SIG-M5 treated with dmso at 0.1 percent for 504 hours (cell line): ENCODE measurements around the gene NKAPL.

Experiments
- DNase-seq: peaks from one replicate; lab custom pipeline; 2025; ENCODE audit not compliant: unreplicated experiment; lab: John Stamatoyannopoulos, UW

The NKAPL gene

GRCh38 chr6:28245206-28245941 is 13.7 kb upstream of the NKAPL start:
- no peak for DNase-seq

DNA sequence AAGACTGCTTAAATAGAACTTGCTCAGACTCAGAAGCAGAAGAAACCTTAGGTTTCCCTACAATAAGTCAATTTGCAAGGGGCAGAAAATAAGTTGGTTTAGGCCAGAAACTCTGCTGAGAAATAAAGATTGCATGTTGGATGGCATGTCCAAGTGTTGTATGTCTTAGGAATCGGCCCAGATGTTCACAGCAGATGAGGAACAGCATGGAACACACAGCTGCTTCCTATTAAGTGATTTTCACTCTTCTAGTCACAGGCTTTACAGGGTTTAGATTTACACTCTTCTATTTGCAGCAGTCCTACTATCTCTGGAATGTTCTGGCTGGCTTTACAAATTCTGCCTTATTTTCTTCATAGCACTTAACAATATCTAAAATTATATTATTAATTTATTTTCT is 10.2 kb upstream of the NKAPL start:
- DNase-seq: no peak

GRCh38 chr6:28250747-28251146 is 8.3 kb upstream of the NKAPL start:
- DNase-seq: no peak

- no peak for DNase-seq
These were observed 7.5 kb upstream of the NKAPL start for GRCh38 chr6:28251661-28252008.

DNA sequence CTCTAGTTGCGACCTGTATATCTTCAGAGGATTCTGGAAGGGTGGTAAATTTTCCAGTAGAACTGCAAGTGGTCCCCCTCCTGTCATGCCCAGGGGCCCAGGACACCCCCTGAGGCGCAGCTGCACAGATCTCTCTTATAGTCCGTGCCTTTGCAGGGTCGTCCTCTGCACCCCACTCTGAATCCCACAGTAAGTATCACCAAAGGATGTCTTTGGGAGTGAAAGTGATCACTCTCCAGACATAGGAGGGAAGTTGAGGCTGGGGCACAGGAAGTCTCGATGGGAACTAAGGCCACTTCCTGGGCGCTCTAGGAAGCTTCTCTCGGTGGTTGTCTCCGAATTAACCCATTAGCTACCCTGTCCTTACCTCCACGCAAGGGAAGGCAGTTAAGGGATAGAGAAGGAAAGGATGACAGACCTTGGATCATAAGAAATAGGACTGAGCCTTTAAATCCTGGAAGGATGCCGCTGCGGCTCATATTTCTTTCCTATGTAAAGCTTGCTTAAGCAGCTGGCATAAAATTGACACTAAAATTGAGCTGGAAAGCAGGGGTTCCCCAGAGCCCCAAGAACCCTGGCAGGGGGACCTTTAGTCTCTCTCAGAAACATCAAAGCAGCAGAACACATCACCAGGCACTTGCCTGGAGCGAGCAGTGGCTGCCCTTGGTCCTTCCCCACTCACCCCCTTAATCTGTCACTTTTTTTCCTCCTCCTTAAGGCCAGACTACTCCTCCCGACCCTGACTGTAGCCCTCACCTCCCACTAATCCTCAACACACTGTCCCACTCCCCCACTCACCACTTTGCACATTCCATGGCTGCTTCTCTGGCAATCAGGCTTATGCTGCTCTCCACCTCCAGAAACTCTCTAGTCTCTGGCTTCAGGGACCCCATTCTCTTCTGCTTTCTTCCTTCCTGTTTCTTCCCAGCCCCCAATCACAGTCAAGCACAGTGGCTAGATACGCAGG is 6.8 kb upstream of the NKAPL start, which contains the start of gene ZKSCAN4:
TSS of gene ZKSCAN4 (minus strand) at position 261 of the 967 bp plus-strand sequence. CDS start 289 bp downstream, outside the sequence.
- peak; percentile 86 for DNase-seq

GRCh38 chr6:28254121-28254519 is 5.0 kb upstream of the NKAPL start:
- no peak for DNase-seq

DNA sequence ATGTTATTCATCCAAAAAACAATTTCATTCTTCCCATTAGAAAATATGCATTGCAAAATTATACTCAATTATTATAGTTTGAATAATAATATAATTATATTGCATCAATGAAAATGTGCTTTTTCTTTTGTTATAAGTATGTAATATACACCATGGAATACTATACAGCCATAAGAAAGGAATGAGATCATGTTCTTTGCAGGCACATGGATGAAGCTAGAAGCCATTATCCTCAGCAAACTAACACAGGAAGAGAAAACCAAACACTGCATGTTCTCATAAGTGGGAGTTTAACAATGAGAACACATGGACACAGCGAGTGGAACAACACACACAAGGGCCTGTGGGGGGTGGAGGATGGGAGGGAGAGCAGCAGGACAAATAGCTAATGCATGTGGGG is 2.1 kb upstream of the NKAPL start:
- no peak for DNase-seq

GRCh38 chr6:28263922-28264321 is 4.8 kb downstream of the NKAPL start:
- no peak for DNase-seq

DNA sequence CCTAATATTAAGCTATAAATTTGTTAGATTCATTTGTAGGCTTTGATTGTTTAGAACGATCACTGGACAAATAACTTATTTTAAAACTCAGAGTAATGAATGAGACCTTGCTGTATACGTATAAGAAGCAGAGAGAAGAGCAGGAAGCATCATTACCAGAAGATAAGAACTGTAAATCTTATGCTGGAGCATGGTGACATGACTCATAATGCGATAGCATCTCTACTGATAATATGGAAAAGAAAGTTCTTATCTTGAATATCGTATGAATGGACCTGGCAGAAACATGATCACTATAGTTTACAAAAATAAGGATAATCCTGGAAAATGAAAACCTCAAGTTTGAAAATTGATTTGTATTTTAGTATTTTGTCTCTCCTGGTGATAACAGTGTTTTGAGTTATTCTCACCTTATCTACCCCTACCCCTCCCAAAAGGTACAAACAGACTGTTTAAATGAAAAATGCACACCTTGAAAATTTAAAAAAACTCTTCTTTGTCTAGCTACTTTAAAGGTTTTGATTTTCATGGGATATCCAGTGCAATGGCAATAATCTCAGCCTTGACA is 5.8 kb downstream of the NKAPL start:
- no peak for DNase-seq

GRCh38 chr6:28266563-28266961 is 7.5 kb downstream of the NKAPL start:
- no peak for DNase-seq

DNA sequence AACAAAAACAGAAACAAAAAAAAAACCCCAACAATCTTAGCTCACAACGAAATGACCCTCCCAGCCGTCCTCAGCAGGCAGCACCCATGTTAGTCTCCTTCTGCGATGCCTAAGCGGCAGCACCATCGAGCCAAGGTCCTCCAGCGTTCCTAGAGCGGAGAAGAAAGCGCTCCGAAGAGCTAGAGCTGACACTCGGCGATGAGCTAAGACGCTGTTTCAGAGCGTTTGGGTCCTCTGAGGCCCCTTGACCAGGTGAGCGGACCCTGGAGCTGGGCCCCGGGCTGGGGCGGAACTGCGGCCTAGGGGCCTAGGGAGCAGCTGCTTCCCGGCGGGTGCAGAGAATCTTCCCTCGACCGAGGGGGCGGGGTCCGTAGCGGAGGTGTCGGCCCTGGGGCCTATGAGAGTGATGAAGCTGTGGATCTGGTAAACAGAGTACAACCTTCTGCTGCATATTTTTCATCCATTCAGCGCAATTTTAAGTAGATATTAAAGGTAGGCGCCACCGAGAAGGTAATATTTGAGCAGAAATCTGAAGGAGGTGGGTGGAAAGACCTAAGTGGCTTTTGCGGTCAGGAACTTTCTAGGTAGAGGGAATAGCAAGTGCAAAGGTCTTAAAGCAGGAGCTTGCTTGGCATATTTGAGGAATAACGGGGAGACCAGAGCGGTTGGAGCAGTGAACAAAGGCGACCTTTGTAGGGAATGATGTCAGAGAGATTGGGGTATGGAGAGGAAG is 8.0 kb downstream of the NKAPL start, which contains the start of gene ZSCAN26:
TSS of gene ZSCAN26 (plus strand) at position 182 of the 733 bp plus-strand sequence. CDS start 4,777 bp downstream, outside the sequence.
- peak; percentile 82 for DNase-seq

GRCh38 chr6:28267695-28268059 is 8.6 kb downstream of the NKAPL start:
- no peak for DNase-seq

DNA sequence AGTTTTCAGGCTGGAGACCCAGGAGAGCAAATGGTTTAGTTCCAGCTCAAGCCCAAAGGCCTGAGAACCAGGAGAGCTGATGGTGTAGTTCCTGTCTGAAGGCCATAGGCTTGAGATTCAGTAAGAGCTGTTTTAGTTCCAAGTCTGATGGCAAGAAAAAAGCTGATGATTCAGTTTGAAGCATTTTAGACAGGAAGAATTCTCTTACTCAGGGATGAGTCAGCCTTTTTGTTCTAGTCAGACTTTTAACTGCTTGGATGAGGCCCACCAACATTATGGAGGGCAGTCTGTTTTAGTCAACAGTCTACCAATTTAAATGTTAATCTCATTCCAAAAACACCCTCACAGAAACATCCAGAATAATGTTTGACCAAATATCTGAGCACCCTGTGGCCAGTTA is 10.4 kb downstream of the NKAPL start:
- DNase-seq: peak; percentile 37

GRCh38 chr6:28274888-28275287 is 15.8 kb downstream of the NKAPL start:
- DNase-seq: no peak

GRCh38 chr6:28277746-28278145 is 18.6 kb downstream of the NKAPL start:
- no peak for DNase-seq

GRCh38 chr6:28280595-28281287 is 21.6 kb downstream of the NKAPL start:
- no peak for DNase-seq

- DNase-seq: peak; percentile 40
These were observed 22.4 kb downstream of the NKAPL start, which contains the start of gene PGBD1 for GRCh38 chr6:28281288-28282064. Gene PGBD1, plus strand, starts transcription at chr6:28281572. Its CDS starts 2,242 bp downstream, at chr6:28283814.

- DNase-seq: no peak
These were observed 23.8 kb downstream of the NKAPL start for GRCh38 chr6:28282926-28283325.

GRCh38 chr6:28291573-28291972 is 32.5 kb downstream of the NKAPL start:
- DNase-seq: no peak
